ENCODE measurements around the gene UCK1.

The UCK1 gene

GRCh38 chr9:131546336-131547084 lies 15.4 kb upstream of the UCK1 start:
- peak overlapping the region; percentile 56 for H3K4me3 ChIP-seq (ENCODE audit: low read depth, low read length)
- no peak for TF ChIP-seq CTCF (IDR thresholded peaks at IDR 0.05; ENCODE audit: control insufficient read depth, extremely low read depth, insufficient read depth)
- DNase-seq (ENCODE audit: low read depth), result no peak

GRCh38 chr9:131545786-131546335 lies 14.8 kb upstream of the UCK1 start:
- TF ChIP-seq CTCF (IDR thresholded peaks at IDR 0.05; ENCODE audit: control insufficient read depth, extremely low read depth, insufficient read depth), result no peak
- no peak for DNase-seq (ENCODE audit: low read depth)
- peak overlapping the region; percentile 56 for H3K4me3 ChIP-seq (ENCODE audit: low read depth, low read length)

GRCh38 chr9:131545003-131545785 lies 14.1 kb upstream of the UCK1 start, which contains the start of gene PRRT1B:
Gene PRRT1B, plus strand, starts transcription at chr9:131545523. Its CDS starts 93 bp downstream, at chr9:131545616.
- DNase-seq (ENCODE audit: low read depth), result peak; percentile 85
- 0 out of 2 replicates have a peak, but pooled peaks have one; percentile 14 for TF ChIP-seq CTCF (IDR thresholded peaks at IDR 0.05; ENCODE audit: control insufficient read depth, extremely low read depth, insufficient read depth)
- H3K4me3 ChIP-seq (ENCODE audit: low read depth, low read length), result peak within 1 kb of the TSS; percentile 56

GRCh38 chr9:131543141-131543540 lies 12.1 kb upstream of the UCK1 start:
- no peak for DNase-seq (ENCODE audit: low read depth)
- no peak overlapping the region for H3K4me3 ChIP-seq (ENCODE audit: low read depth, low read length)
- TF ChIP-seq CTCF (IDR thresholded peaks at IDR 0.05; ENCODE audit: control insufficient read depth, extremely low read depth, insufficient read depth), result no peak

GRCh38 chr9:131539223-131539923 lies 8.3 kb upstream of the UCK1 start:
- no peak overlapping the region for H3K4me3 ChIP-seq (ENCODE audit: low read depth, low read length)
- TF ChIP-seq CTCF (IDR thresholded peaks at IDR 0.05; ENCODE audit: control insufficient read depth, extremely low read depth, insufficient read depth), result no peak
- no peak for DNase-seq (ENCODE audit: low read depth)

GRCh38 chr9:131537946-131538345 lies 6.9 kb upstream of the UCK1 start:
- no peak overlapping the region for H3K4me3 ChIP-seq (ENCODE audit: low read depth, low read length)
- no peak for DNase-seq (ENCODE audit: low read depth)
- TF ChIP-seq CTCF (IDR thresholded peaks at IDR 0.05; ENCODE audit: control insufficient read depth, extremely low read depth, insufficient read depth), result no peak
